HuH-7.5 (cell line): ENCODE measurements around the gene NCOA3.

Source experiments
- DNase-seq: peaks from one replicate; pipeline ENCODE4 v3.0.0; 2011; ENCODE audit warnings: low spot score

The NCOA3 gene

GRCh38 chr20:47598911-47599744 is 97.4 kb downstream of the NCOA3 start:
- DNase-seq, result no peak

- DNase-seq, result no peak
These were observed 99.4 kb downstream of the NCOA3 start for GRCh38 chr20:47600967-47601547.

GRCh38 chr20:47603260-47603659 is 101.6 kb downstream of the NCOA3 start:
- DNase-seq, result no peak

DNA sequence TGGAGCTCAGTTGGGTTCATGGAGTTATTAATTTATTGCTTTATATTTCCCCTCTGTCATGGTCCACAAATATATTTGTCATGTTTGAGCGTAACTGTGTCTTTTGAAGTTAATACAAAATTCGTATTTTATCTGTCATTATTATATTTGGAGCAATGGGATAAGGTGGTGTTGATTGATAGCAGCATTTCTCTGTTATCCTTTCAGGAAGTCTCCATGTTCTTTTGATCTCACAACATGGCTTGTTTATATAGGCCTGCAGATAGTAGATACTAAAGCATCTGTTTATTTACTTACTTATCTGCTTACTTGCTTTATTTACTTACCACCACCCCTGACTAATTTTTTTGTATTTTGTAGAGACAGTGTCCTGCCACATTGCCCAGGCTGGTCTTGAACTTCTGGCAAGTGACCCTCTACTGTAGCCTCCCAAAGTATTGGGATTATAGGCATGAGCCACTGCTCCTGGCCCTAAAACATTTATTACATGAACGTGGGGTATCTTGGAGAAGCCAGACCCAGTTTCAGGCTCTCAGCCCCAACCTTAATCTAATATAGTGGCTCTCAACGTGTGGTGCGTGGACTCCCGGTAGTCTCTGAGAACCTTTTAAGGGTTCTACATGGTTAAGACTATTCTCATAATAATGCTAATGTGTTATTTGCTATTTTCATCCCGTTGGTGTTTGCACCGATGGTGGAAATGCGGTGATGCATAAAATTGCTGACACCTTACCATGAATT is 104.2 kb downstream of the NCOA3 start:
- no peak for DNase-seq

DNA sequence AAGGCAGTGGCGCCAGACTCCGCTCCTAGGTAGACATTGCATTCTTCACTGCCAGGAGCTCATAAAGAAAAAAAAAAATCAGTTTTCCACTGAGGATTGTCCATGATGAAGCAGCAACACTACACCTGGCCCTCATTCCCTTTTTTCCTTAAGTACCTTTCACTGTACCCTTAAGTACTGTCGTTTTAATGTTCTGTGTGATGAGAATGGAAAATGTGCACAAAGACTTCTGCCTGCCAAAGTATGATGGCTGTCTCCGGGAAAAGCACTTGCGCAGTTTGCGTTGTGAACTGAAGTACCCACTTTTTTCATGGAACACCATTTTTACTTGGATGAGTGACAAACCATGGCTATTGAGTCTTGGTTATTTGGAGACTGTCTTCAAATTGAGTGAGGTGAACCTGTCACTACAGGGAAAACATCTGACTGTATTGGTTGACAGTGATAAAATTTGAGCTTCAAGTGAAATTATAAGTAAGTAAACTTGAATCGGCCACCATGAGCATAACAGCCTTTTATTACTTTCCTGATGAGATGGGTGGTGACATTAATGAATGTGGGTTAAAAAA is 104.8 kb downstream of the NCOA3 start:
- DNase-seq, result no peak

DNA sequence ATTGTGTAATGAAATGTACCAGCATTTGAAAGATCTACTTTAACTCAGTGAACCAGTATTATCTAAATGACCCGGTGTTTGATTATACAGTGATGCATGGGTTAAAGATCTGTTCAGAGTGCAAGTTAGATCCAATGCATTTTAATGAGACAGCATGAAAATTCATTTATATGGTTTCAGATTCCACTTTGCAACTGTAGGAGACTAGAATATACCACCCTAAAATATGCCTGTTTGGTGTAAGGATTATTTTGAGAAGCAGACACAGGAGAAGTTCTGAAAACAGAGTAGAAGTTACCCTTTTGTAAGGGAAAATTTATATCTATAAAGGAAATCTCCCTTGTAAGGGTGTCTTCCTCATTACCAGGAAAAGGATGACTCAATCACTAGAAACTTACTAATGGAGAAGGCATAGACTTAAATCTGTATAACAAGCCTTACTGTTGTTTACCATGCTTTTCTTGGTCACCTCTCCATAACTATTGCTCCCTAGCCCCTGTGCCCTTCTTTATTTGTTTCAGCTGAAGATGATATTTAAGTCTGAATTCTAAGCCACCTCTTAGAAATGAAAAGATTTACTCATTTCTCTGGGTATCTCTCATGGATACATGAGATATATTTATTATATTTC is 105.4 kb downstream of the NCOA3 start:
- no peak for DNase-seq

DNA sequence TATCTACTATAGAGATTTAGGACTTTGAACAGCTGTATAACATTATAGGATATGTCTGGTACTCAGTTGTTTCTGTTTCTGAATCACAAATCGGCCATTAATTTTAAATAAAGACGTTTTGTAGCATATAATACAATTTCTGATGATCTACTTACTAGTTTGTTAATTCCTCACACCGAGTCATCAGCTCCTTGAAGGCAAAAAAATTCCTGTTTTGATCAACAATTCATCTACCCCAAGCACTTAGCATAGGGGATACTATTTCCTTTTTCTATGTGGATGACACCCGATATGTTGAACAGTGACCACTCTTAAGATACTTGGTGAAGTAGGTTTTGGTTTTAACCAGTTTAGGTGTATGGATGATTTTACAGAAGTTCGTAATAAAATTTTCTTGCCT is 107.3 kb downstream of the NCOA3 start:
- DNase-seq, result no peak

- DNase-seq, result peak; percentile 78
These were observed 108.7 kb downstream of the NCOA3 start for GRCh38 chr20:47610247-47610944.

- DNase-seq, result no peak
These were observed 109.2 kb downstream of the NCOA3 start for GRCh38 chr20:47610945-47611250.

GRCh38 chr20:47611785-47612184 is 110.1 kb downstream of the NCOA3 start:
- no peak for DNase-seq

DNA sequence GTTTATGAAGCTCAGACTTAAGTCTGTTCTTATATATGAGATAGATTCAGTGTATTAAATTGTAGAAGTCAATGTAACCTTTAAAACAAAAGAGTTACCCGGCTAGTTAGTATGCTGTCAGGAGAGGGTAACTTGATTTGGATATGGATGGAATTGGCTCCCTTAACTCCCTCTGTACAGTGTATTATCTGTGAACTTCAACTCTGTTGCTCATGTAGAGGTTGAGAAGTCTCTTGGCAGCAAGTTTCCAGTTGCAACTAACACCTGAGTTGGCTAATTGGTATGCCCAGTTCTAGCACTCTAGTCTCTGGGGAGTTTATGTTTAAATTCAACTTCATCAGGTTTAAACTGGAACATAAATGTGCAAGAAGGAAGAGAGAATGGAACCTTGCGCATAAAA is 111.0 kb downstream of the NCOA3 start:
- no peak for DNase-seq

- no peak for DNase-seq
These were observed 113.1 kb downstream of the NCOA3 start for GRCh38 chr20:47614703-47615309.

- DNase-seq, result no peak
These were observed 116.8 kb downstream of the NCOA3 start for GRCh38 chr20:47618479-47618878.

- peak; percentile 66 for DNase-seq
These were observed 119.4 kb downstream of the NCOA3 start for GRCh38 chr20:47620808-47621805.

- no peak for DNase-seq
These were observed 120.5 kb downstream of the NCOA3 start for GRCh38 chr20:47622118-47622665.

DNA sequence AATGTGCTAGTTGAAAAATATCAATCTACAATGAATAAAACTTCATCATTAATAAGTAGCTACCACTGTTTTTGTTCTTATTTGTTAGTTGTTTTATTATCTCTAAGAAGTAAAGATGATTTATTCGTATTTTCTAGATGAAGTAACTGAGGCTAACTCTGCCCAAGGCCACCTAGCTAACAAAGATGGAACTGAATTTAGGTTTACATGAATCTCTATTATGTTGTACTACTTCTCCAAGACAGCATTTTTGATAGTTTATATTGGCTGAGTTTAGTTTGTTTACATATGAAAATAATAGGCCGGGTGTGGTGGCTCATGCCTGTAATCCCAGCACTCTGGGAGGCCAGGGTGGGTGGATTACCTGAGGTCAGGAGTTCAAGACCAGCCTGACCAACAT is 121.5 kb downstream of the NCOA3 start:
- DNase-seq, result no peak

DNA sequence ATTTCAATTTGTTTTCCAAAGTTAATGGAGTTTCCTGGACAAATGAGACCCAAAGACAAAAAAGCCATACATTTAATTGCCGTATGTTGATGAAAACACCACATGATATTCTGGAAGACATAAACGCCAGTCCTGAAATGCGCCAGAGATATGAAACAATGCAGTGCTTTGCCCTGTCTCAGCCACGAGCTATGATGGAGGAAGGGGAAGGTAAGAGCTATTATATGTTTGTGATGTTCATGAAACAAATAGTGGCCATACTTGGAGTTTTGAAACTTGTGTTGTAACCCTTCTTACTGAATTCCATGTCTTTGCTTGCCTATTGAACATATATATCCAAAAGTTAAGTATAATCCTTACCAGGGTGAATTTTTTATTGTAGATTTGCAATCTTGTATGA is 125.9 kb downstream of the NCOA3 start:
- no peak for DNase-seq

DNA sequence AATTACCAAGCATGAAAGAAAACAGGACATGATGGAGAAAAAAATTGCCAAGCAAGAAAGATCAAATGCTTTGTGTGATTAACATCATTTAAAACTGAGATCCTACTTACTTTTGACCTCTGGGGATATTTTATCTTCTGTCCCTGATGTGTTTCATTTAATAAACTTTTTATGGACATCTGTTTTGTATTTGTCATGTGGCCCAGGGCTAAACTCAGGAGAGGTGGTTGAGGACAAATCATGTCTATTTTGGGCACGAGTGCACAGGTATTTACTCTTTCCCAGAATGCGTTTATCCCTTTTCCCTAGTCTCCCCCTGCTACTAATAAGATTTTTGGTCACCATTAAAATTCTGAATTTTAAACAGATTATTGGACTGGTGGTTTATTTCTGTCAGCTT is 128.2 kb downstream of the NCOA3 start:
- no peak for DNase-seq

DNA sequence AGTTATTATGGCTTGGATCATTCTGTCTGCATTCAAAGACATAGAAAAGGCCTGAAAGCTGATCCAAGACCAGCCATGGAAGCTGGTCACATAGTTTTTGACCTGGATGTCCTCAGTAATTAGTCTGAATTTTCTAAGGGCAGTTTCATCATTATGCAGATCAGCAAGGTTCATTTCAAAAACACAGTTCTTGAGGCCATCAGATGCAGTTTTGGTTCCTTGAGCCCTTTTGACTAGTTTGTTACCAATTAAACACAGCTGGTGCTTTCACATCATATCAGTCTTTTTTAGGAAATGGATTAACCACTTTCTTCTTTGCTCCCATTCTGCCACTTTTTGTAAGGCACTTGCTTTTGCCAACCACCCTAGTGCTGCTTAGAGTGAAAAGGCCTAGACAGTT is 129.4 kb downstream of the NCOA3 start:
- no peak for DNase-seq

GRCh38 chr20:47635256-47635655 is 133.6 kb downstream of the NCOA3 start:
- no peak for DNase-seq
